Uterus (tissue), 2 donors: Measurements from ENCODE around the gene CREB3L2.

ENCODE experiments used
- POLR2A ChIP-seq, 2 donors: fragments of 450-650 bp; IDR thresholded peaks; one replicate each; pipeline ENCODE4 v1.6.1; 2016; ENCODE audit warnings: antibody characterized with exemption in 2 of 2, mild to moderate bottlenecking in 1 of 2, moderate library complexity in 1 of 2
- TF ChIP-seq, protein P1 (sequence below), 4 experiments: fragments of 200-600 bp in 2 of 4; fragments of 450-650 bp in 2 of 4; sonication (generic) in 2 of 4; IDR thresholded peaks; one replicate each; pipeline ENCODE4 v1.5.1; 2016 to 2019; ENCODE audit warnings: antibody characterized with exemption in 4 of 4, mild to moderate bottlenecking in 2 of 4, moderate library complexity in 1 of 4

DNA sequence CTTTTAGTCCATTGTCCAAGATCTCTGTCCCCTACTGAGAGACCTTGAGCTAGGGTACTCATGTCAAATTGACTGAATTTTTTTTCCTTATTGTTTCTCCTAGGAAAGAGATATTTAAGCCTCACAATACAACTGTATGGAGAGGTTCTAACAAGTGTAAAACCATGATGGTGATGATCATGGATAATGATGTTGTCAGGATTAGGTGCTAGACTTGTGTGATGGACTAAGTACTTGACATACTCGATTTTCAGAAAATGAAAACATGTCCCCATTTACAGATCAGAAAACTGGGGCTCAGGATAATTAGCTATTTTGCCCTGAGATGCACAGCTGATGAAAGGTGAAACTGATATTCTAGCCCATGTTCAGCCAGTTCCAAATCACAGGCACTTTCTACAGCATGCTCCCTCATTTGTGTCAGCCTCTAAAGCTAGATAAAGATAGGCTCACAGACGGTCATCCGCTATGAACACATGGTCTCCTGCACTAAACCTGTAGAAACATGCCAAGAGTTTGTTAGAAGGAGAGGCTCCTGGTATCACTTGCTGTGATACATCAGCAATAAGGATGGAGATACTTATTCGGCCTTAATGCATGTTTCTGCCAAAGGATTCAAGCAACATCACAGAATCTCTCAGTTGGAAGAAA, 67.6 kb downstream of the CREB3L2 start:
- TF ChIP-seq, protein P1, sequence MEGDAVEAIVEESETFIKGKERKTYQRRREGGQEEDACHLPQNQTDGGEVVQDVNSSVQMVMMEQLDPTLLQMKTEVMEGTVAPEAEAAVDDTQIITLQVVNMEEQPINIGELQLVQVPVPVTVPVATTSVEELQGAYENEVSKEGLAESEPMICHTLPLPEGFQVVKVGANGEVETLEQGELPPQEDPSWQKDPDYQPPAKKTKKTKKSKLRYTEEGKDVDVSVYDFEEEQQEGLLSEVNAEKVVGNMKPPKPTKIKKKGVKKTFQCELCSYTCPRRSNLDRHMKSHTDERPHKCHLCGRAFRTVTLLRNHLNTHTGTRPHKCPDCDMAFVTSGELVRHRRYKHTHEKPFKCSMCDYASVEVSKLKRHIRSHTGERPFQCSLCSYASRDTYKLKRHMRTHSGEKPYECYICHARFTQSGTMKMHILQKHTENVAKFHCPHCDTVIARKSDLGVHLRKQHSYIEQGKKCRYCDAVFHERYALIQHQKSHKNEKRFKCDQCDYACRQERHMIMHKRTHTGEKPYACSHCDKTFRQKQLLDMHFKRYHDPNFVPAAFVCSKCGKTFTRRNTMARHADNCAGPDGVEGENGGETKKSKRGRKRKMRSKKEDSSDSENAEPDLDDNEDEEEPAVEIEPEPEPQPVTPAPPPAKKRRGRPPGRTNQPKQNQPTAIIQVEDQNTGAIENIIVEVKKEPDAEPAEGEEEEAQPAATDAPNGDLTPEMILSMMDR (IDR thresholded peaks at IDR 0.05) = no peak
- no peak for TF ChIP-seq POLR2A (IDR thresholded peaks at IDR 0.05)
